ENCODE measurements around the gene EXOC4. TPM values are rescaled to one million over a fixed set of nuclear protein-coding genes. Genes with fewer than 3 reads are reported as not detected.

The EXOC4 gene
- total RNA-seq, 1 experiment from 2014 or later: 71.0 TPM

- no peak for TF ChIP-seq TCF7L2 (IDR thresholded peaks at IDR 0.05; ENCODE audit: low read depth, low read length)
- TF ChIP-seq CTCF (IDR thresholded peaks at IDR 0.05): no peak
- no peak for TF ChIP-seq SIN3A (IDR thresholded peaks at IDR 0.05; ENCODE audit: borderline replicate concordance, insufficient read depth, low read depth, low read length)
- no peak for TF ChIP-seq POLR2AphosphoS5 (IDR thresholded peaks at IDR 0.05; ENCODE audit: low read depth, low read length)
- TF ChIP-seq REST (IDR thresholded peaks at IDR 0.05; ENCODE audit: insufficient read depth in 1 of 2, low read depth in 2 of 2, low read length in 1 of 2): no peak
- Histone ChIP-seq H3K36me3 (ENCODE audit: control insufficient read depth, insufficient read depth, low read length) (no peaks in the 10 kb centered on the region), H3K27ac (ENCODE audit: low read length) (no peak overlapping the region), H3K9me3 (ENCODE audit: control insufficient read depth, insufficient read depth, low read depth, low read length) (no peaks in the 10 kb centered on the region), H3K4me1 (ENCODE audit: control insufficient read depth, insufficient read depth, low read length) (no peaks in the 10 kb centered on the region), H3K4me3 (ENCODE audit: low read depth in 2 of 2, low read length in 2 of 2) (no peak overlapping the region), H3K27me3 (ENCODE audit: control insufficient read depth, insufficient read depth, low read length) (no peaks in the 10 kb centered on the region)
- in situ Hi-C loops (cut with HindIII; ENCODE audit: low pct_unique_long_range_greater_than_20kb, low sequenced_read_pairs) (no loop called here), intact Hi-C loops (cut with micrococcal nuclease; ENCODE audit: unreplicated experiment) (no loop called here)
- ATAC-seq: no peak
- no peak for DNase-seq (ENCODE audit: low read depth, low spot score)
- CTCF ChIA-PET: no interaction called here
- no TSS peak for BruUV-seq (replicated peaks)
- POLR2A ChIA-PET: no interaction called here
Observed at GRCh38 chr7:133300811-133301210, 47.9 kb downstream of the EXOC4 start.

- H3K9me3 ChIP-seq (ENCODE audit: control insufficient read depth, insufficient read depth, low read depth, low read length): no peaks in the 10 kb centered on the region
- TF ChIP-seq TCF7L2 (IDR thresholded peaks at IDR 0.05; ENCODE audit: low read depth, low read length) (no peak), CTCF (IDR thresholded peaks at IDR 0.05) (no peak), REST (IDR thresholded peaks at IDR 0.05; ENCODE audit: insufficient read depth in 1 of 2, low read depth in 2 of 2, low read length in 1 of 2) (no peak), SIN3A (IDR thresholded peaks at IDR 0.05; ENCODE audit: borderline replicate concordance, insufficient read depth, low read depth, low read length) (no peak), POLR2AphosphoS5 (IDR thresholded peaks at IDR 0.05; ENCODE audit: low read depth, low read length) (no peak)
- ATAC-seq (no peak), DNase-seq (ENCODE audit: low read depth, low spot score) (no peak)
- H3K36me3 ChIP-seq (ENCODE audit: control insufficient read depth, insufficient read depth, low read length): no peaks in the 10 kb centered on the region
- H3K4me1 ChIP-seq (ENCODE audit: control insufficient read depth, insufficient read depth, low read length): no peaks in the 10 kb centered on the region
- intact Hi-C loops (cut with micrococcal nuclease; ENCODE audit: unreplicated experiment) (no loop called here), in situ Hi-C loops (cut with HindIII; ENCODE audit: low pct_unique_long_range_greater_than_20kb, low sequenced_read_pairs) (no loop called here)
- H3K4me3 ChIP-seq (ENCODE audit: low read depth in 2 of 2, low read length in 2 of 2): no peak overlapping the region
- CTCF ChIA-PET: no interaction called here
- no peaks in the 10 kb centered on the region for H3K27me3 ChIP-seq (ENCODE audit: control insufficient read depth, insufficient read depth, low read length)
- no TSS peak for BruUV-seq (replicated peaks)
- POLR2A ChIA-PET: no interaction called here
- H3K27ac ChIP-seq (ENCODE audit: low read length): no peak overlapping the region
Observed at GRCh38 chr7:133301444-133301843, 48.6 kb downstream of the EXOC4 start.

Measured in Panc1 (cell line).